ENCODE results near the gene RPH3AL.

Gene RPH3AL

GRCh38 chr17:350706-351448, 1.7 kb downstream of the RPH3AL start:
- no peak for DNase-seq

GRCh38 chr17:349666-350065, 2.9 kb downstream of the RPH3AL start:
- DNase-seq, result no peak

GRCh38 chr17:348692-349425, 3.7 kb downstream of the RPH3AL start:
- no peak for DNase-seq

- no peak for DNase-seq
Observed at GRCh38 chr17:348012-348411, 4.6 kb downstream of the RPH3AL start.

GRCh38 chr17:347309-347899, 5.2 kb downstream of the RPH3AL start:
- no peak for DNase-seq

GRCh38 chr17:345992-346785, 6.4 kb downstream of the RPH3AL start:
- no peak for DNase-seq

- no peak for DNase-seq
Observed at GRCh38 chr17:345261-345660, 7.3 kb downstream of the RPH3AL start.

GRCh38 chr17:343875-344752, 8.5 kb downstream of the RPH3AL start:
- no peak for DNase-seq

GRCh38 chr17:343211-343610, 9.4 kb downstream of the RPH3AL start:
- no peak for DNase-seq

GRCh38 chr17:340074-340473, 12.5 kb downstream of the RPH3AL start:
- DNase-seq, result no peak

- DNase-seq, result no peak
Observed at GRCh38 chr17:339193-340061, 13.2 kb downstream of the RPH3AL start.

- DNase-seq, result no peak
Observed at GRCh38 chr17:338442-339192, 14.0 kb downstream of the RPH3AL start.

GRCh38 chr17:337866-338265, 14.7 kb downstream of the RPH3AL start:
- DNase-seq, result no peak

- no peak for DNase-seq
Observed at GRCh38 chr17:337453-337852, 15.2 kb downstream of the RPH3AL start.

- no peak for DNase-seq
Observed at GRCh38 chr17:337022-337420, 15.6 kb downstream of the RPH3AL start.

- no peak for DNase-seq
Observed at GRCh38 chr17:336110-337021, 16.2 kb downstream of the RPH3AL start.

- DNase-seq, result no peak
Observed at GRCh38 chr17:335691-336090, 16.9 kb downstream of the RPH3AL start.

GRCh38 chr17:334974-335481, 17.6 kb downstream of the RPH3AL start:
- no peak for DNase-seq

Data from SIG-M5 (cell line).